H9 (cell line): ENCODE data around the gene MTMR3. TPM values are rescaled to one million over a fixed set of nuclear protein-coding genes. Genes with fewer than 3 reads are reported as not detected.

Source experiments
- DNase-seq: peaks from one replicate; pipeline ENCODE4 v3.0.0-alpha.2; 2017
- H2AFZ ChIP-seq: one replicate; pipeline ENCODE4 v1.6.1; 2013; ENCODE audit warnings: mild to moderate bottlenecking, low read length, control low read depth, moderate library complexity
- H2AK5ac ChIP-seq: 2 replicates; pipeline ENCODE4 v1.6.1; 2013; ENCODE audit warnings: low read length, control low read depth, mixed read lengths; ENCODE audit not compliant: insufficient read length
- H2BK120ac ChIP-seq: one replicate; pipeline ENCODE4 v1.6.1; 2013; ENCODE audit warnings: low read depth, mild to moderate bottlenecking, low read length, control low read depth, inconsistent platforms; ENCODE audit not compliant: poor library complexity, severe bottlenecking
- H2BK12ac ChIP-seq: 2 replicates; pipeline ENCODE4 v1.6.1; 2013; ENCODE audit warnings: low read length, control low read depth, mixed read lengths, low read depth; ENCODE audit not compliant: insufficient read length
- H2BK15ac ChIP-seq: 2 replicates; pipeline ENCODE4 v1.6.1; 2013; ENCODE audit warnings: low read depth, low read length, control low read depth
- H2BK20ac ChIP-seq: one replicate; pipeline ENCODE4 v1.6.1; 2013; ENCODE audit warnings: low read depth, mild to moderate bottlenecking, low read length, control low read depth, inconsistent platforms; ENCODE audit not compliant: poor library complexity, severe bottlenecking
- H2BK5ac ChIP-seq: 2 replicates; pipeline ENCODE4 v1.6.1; 2013; ENCODE audit warnings: low read length, control low read depth, mixed read lengths; ENCODE audit not compliant: insufficient read length
- H3K14ac ChIP-seq: 2 replicates; pipeline ENCODE4 v1.6.1; 2013; ENCODE audit warnings: low read length, control low read depth; ENCODE audit not compliant: insufficient read depth
- H3K18ac ChIP-seq: 2 replicates; pipeline ENCODE4 v1.6.1; 2013; ENCODE audit warnings: low read depth, mild to moderate bottlenecking, mixed read lengths, low read length, control low read depth; ENCODE audit not compliant: insufficient read length
- H3K23ac ChIP-seq: 2 replicates; pipeline ENCODE4 v1.6.1; 2013; ENCODE audit warnings: low read length, control low read depth, mixed read lengths, low read depth; ENCODE audit not compliant: insufficient read length
- H3K23me2 ChIP-seq: 2 replicates; pipeline ENCODE4 v1.6.1; 2013; ENCODE audit warnings: low read depth, mild to moderate bottlenecking, mixed read lengths, low read length, control low read depth; ENCODE audit not compliant: insufficient read length, poor library complexity, severe bottlenecking
- H3K27ac ChIP-seq: 2 replicates; pipeline ENCODE4 v1.5.1; 2013; ENCODE audit warnings: low read length, control low read depth, mixed read lengths, low read depth; ENCODE audit not compliant: insufficient read length
- H3K27me3 ChIP-seq: 2 replicates; pipeline ENCODE4 v1.6.1; 2013; ENCODE audit warnings: low read length, control low read depth, inconsistent platforms; ENCODE audit not compliant: insufficient read depth
- H3K4ac ChIP-seq: 2 replicates; pipeline ENCODE4 v1.6.1; 2013; ENCODE audit warnings: low read depth, mild to moderate bottlenecking, control low read depth, inconsistent platforms, low read length, moderate library complexity
- H3K4me1 ChIP-seq: 2 replicates; pipeline ENCODE4 v1.6.1; 2013; ENCODE audit warnings: low read length, control low read depth, inconsistent platforms; ENCODE audit not compliant: insufficient read depth
- H3K4me2 ChIP-seq: 2 replicates; pipeline ENCODE4 v1.6.1; 2013; ENCODE audit warnings: low read length, control low read depth, mixed read lengths; ENCODE audit not compliant: insufficient read length, insufficient read depth
- H3K56ac ChIP-seq: 2 replicates; pipeline ENCODE4 v1.6.1; 2013; ENCODE audit warnings: low read depth, mild to moderate bottlenecking, mixed read lengths, low read length, control low read depth; ENCODE audit not compliant: insufficient read length
- H3K79me1 ChIP-seq: 2 replicates; pipeline ENCODE4 v1.6.1; 2013; ENCODE audit warnings: low read depth, mild to moderate bottlenecking, moderate library complexity, low read length, control low read depth, inconsistent platforms; ENCODE audit not compliant: insufficient read depth, poor library complexity, severe bottlenecking
- H3K79me2 ChIP-seq: 2 replicates; pipeline ENCODE4 v1.6.1; 2013; ENCODE audit warnings: low read length, control low read depth, inconsistent platforms; ENCODE audit not compliant: insufficient read depth
- H3K9ac ChIP-seq: 2 replicates; pipeline ENCODE4 v1.6.1; 2013; ENCODE audit warnings: low read length, control low read depth, mixed read lengths; ENCODE audit not compliant: insufficient read length; ENCODE audit errors: extremely low read depth
- H3K9me3 ChIP-seq: one replicate; pipeline ENCODE4 v1.6.1; 2013; ENCODE audit warnings: low read depth, low read length, inconsistent platforms; ENCODE audit not compliant: control insufficient read depth
- H3T11ph ChIP-seq: one replicate; pipeline ENCODE4 v1.6.1; 2013; ENCODE audit warnings: mild to moderate bottlenecking, low read length, control low read depth, inconsistent platforms
- H4K20me1 ChIP-seq: one replicate; pipeline ENCODE4 v1.6.1; 2013; ENCODE audit not compliant: control insufficient read depth, insufficient read length, insufficient read depth
- H4K5ac ChIP-seq: 2 replicates; pipeline ENCODE4 v1.6.1; 2013; ENCODE audit warnings: low read depth, mild to moderate bottlenecking, mixed read lengths, low read length, control low read depth; ENCODE audit not compliant: insufficient read length
- H4K8ac ChIP-seq: replicated peaks from 2 replicates; pipeline ENCODE4 v1.6.1; 2013; ENCODE audit warnings: low read length, control low read depth, mixed read lengths, low read depth; ENCODE audit not compliant: insufficient read length
- H4K91ac ChIP-seq: 2 replicates; pipeline ENCODE4 v1.6.1; 2013; ENCODE audit warnings: low read depth, mild to moderate bottlenecking, moderate library complexity, mixed read lengths, low read length, control low read depth; ENCODE audit not compliant: insufficient read length
- H3K27ac Mint-ChIP-seq, 3 experiments: 2 replicates in 2 of 3; 3 replicates in 1 of 3; pipeline ENCODE4 v1.8.0; 2020 to 2021; ENCODE audit warnings: mixed read lengths in 3 of 3, mild to moderate bottlenecking in 1 of 3, moderate library complexity in 1 of 3
- H3K27me3 Mint-ChIP-seq: 2 replicates; pipeline ENCODE4 v1.8.0; 2021; ENCODE audit warnings: low read depth, mild to moderate bottlenecking, moderate library complexity, mixed read lengths
- H3K36me3 Mint-ChIP-seq, 3 experiments: 2 replicates in 2 of 3; 3 replicates in 1 of 3; pipeline ENCODE4 v1.8.0; 2020 to 2021; ENCODE audit warnings: low read depth in 3 of 3, mixed read lengths in 3 of 3; ENCODE audit not compliant: insufficient read depth in 1 of 3
- H3K4me1 Mint-ChIP-seq, 2 experiments: 2 replicates each; pipeline ENCODE4 v1.8.0; 2020; ENCODE audit warnings: mixed read lengths in 2 of 2
- H3K4me3 Mint-ChIP-seq, 2 experiments: 2 replicates in 1 of 2; 3 replicates in 1 of 2; pipeline ENCODE4 v1.8.0; 2020 to 2021; ENCODE audit warnings: mild to moderate bottlenecking in 2 of 2, mixed read lengths in 2 of 2, moderate library complexity in 1 of 2
- H3K9me3 Mint-ChIP-seq, 2 experiments: 2 replicates in 1 of 2; 3 replicates in 1 of 2; pipeline ENCODE4 v1.8.0; 2020; ENCODE audit warnings: mild to moderate bottlenecking in 2 of 2, mixed read lengths in 2 of 2, moderate library complexity in 1 of 2
- CTCF ChIP-seq: fragments of 200-600 bp; sonication (generic); conservative IDR thresholded peaks from 3 replicates; pipeline ENCODE4 v1.8.0; 2021; ENCODE audit warnings: antibody characterized with exemption, mild to moderate bottlenecking
- WGBS: extraction: QIAGEN DNeasy Blood & Tissue Kit; methylation state at CpG from one replicate; pipeline ENCODE4 v1.1.7; 2013; ENCODE audit warnings: missing lambda C conversion rate, low lambda C conversion rate, mixed read lengths; ENCODE audit not compliant: insufficient read length; ENCODE audit errors: extremely low coverage; 5-methylcytosine and 5-hydroxymethylcytosine counted together
- total RNA-seq: library from RNA; stranded (reverse); gene quantifications from 2 replicates; pipeline ENCODE4 v1.2.1, GENCODE V29; 2021

MTMR3 gene
- total RNA-seq, 1 experiment from 2014 or later, result 19.8 TPM

GRCh38 chr22:29914165-29914564 lies 31.2 kb downstream of the MTMR3 start:
- Histone ChIP-seq H3K4ac (no peak overlapping the region), H2AFZ (no peak overlapping the region), H2BK15ac (no peak overlapping the region), H3K18ac (no peak overlapping the region), H3K27ac (no peak overlapping the region), H2BK20ac (no peak overlapping the region), H3K4me2 (peak overlapping the region; percentile 41), H3T11ph (no peak overlapping the region), H4K5ac (no peak overlapping the region), H3K14ac (no peak overlapping the region), H2AK5ac (no peak overlapping the region), H3K23me2 (no peaks in the 10 kb centered on the region), H3K27me3 (no peaks in the 10 kb centered on the region), H2BK120ac (no peak overlapping the region), H3K9me3 (no peaks in the 10 kb centered on the region), H3K9ac (no peak overlapping the region), H3K4me1 (no peaks in the 10 kb centered on the region; the same call in 1 of the 2 replicates), H4K20me1 (no peaks in the 10 kb centered on the region), H4K8ac (no peak overlapping the region), H3K23ac (no peak overlapping the region), H3K79me2 (peaks cover 3% of the 10 kb centered on the region; the same call in 1 of the 2 replicates), H3K56ac (no peak overlapping the region), H2BK5ac (no peak overlapping the region), H4K91ac (no peak overlapping the region), H3K79me1 (peaks cover 7% of the 10 kb centered on the region), H2BK12ac (no peak overlapping the region)
- TF ChIP-seq CTCF, result no peak
- peak overlapping the region; percentile 88 to 98 (median 97) for H3K27ac Mint-ChIP-seq
- no peaks in the 10 kb centered on the region for H3K9me3 Mint-ChIP-seq
- H3K4me3 Mint-ChIP-seq, result peak overlapping the region; percentile 57 to 74
- H3K4me1 Mint-ChIP-seq, result peaks cover 73 to 75% of the 10 kb centered on the region in 2 experiments
- H3K36me3 Mint-ChIP-seq, result no peaks in the 10 kb centered on the region
- DNase-seq, result no peak
- WGBS, result no CpG with 5 or more reads among the region's 1 CpG
- H3K27me3 Mint-ChIP-seq, result no peaks in the 10 kb centered on the region
